Trophoblast cell (in vitro differentiated cells and primary cell): ENCODE results near the gene TTC39B.

ENCODE experiments used
- DNase-seq, 2 donors: peaks; one replicate each; pipeline ENCODE4 v3.0.0-alpha.2; 2016
- H2AFZ ChIP-seq: 2 replicates; pipeline ENCODE4 v1.6.1; 2013; ENCODE audit warnings: low read length, moderate library complexity, mild to moderate bottlenecking; ENCODE audit not compliant: insufficient read depth, poor library complexity
- H2AK5ac ChIP-seq: 2 replicates; pipeline ENCODE4 v1.6.1; 2013; ENCODE audit warnings: mild to moderate bottlenecking, low read length
- H2BK120ac ChIP-seq: 2 replicates; pipeline ENCODE4 v1.6.1; 2013; ENCODE audit warnings: low read length, mild to moderate bottlenecking, moderate library complexity; ENCODE audit not compliant: insufficient read depth, poor library complexity
- H2BK12ac ChIP-seq: 2 replicates; pipeline ENCODE4 v1.6.1; 2013; ENCODE audit warnings: mild to moderate bottlenecking, low read length, moderate library complexity
- H2BK5ac ChIP-seq: 2 replicates; pipeline ENCODE4 v1.6.1; 2013; ENCODE audit warnings: low read length, low read depth, moderate library complexity, mild to moderate bottlenecking; ENCODE audit not compliant: poor library complexity
- H3K14ac ChIP-seq: 2 replicates; pipeline ENCODE4 v1.6.1; 2013; ENCODE audit warnings: mild to moderate bottlenecking, low read length
- H3K18ac ChIP-seq: 2 replicates; pipeline ENCODE4 v1.6.1; 2013; ENCODE audit warnings: mild to moderate bottlenecking, low read length
- H3K23ac ChIP-seq: 2 replicates; pipeline ENCODE4 v1.6.1; 2013; ENCODE audit warnings: low read length
- H3K27ac ChIP-seq: 2 replicates; pipeline ENCODE4 v1.5.1; 2013; ENCODE audit warnings: low read depth, mild to moderate bottlenecking, inconsistent platforms, low read length, moderate library complexity
- H3K27me3 ChIP-seq: 2 replicates; pipeline ENCODE4 v1.6.1; 2013; ENCODE audit warnings: inconsistent platforms, mild to moderate bottlenecking, low read length, moderate library complexity; ENCODE audit not compliant: insufficient read depth
- H3K36me3 ChIP-seq, 2 experiments: 1 replicate in 1 of 2; 2 replicates in 1 of 2; pipeline ENCODE4 v1.6.1; 2013; ENCODE audit warnings: low read length in 2 of 2, mild to moderate bottlenecking in 2 of 2, moderate library complexity in 1 of 2; ENCODE audit not compliant: insufficient read depth in 2 of 2, control insufficient read depth in 1 of 2
- H3K4ac ChIP-seq: 2 replicates; pipeline ENCODE4 v1.6.1; 2013; ENCODE audit warnings: low read depth, mild to moderate bottlenecking, low read length, moderate library complexity
- H3K4me1 ChIP-seq, 2 experiments: 1 replicate in 1 of 2; 2 replicates in 1 of 2; pipeline ENCODE4 v1.6.1; 2013; ENCODE audit warnings: low read length in 2 of 2, mild to moderate bottlenecking in 2 of 2, moderate library complexity in 1 of 2; ENCODE audit not compliant: insufficient read depth in 2 of 2, control insufficient read depth in 1 of 2
- H3K4me2 ChIP-seq: 2 replicates; pipeline ENCODE4 v1.6.1; 2013; ENCODE audit warnings: inconsistent platforms, mild to moderate bottlenecking, low read length, moderate library complexity
- H3K4me3 ChIP-seq: 2 replicates; pipeline ENCODE4 v1.5.1; 2013; ENCODE audit warnings: mild to moderate bottlenecking, low read depth, low read length, inconsistent platforms
- H3K79me1 ChIP-seq: one replicate; pipeline ENCODE4 v1.6.1; 2013; ENCODE audit warnings: low read length
- H3K79me2 ChIP-seq: 2 replicates; pipeline ENCODE4 v1.6.1; 2013; ENCODE audit warnings: low read length, mild to moderate bottlenecking; ENCODE audit not compliant: control insufficient read depth, insufficient read depth, poor library complexity
- H3K9ac ChIP-seq: 2 replicates; pipeline ENCODE4 v1.6.1; 2013; ENCODE audit warnings: mild to moderate bottlenecking, low read length
- H3K9me3 ChIP-seq: 2 replicates; pipeline ENCODE4 v1.6.1; 2013; ENCODE audit warnings: low read depth, mild to moderate bottlenecking, control low read depth, inconsistent platforms, low read length; ENCODE audit not compliant: insufficient read depth
- H4K12ac ChIP-seq: 2 replicates; pipeline ENCODE4 v1.6.1; 2013; ENCODE audit warnings: low read depth, mild to moderate bottlenecking, low read length, moderate library complexity
- H4K8ac ChIP-seq: 2 replicates; pipeline ENCODE4 v1.6.1; 2013; ENCODE audit warnings: low read depth, mild to moderate bottlenecking, low read length, moderate library complexity
- H4K91ac ChIP-seq: one replicate; pipeline ENCODE4 v1.6.1; 2013; ENCODE audit warnings: low read depth, mild to moderate bottlenecking, low read length, moderate library complexity
- WGBS: extraction: QIAGEN DNeasy Blood & Tissue Kit; methylation state at CpG from one replicate; pipeline ENCODE4 v1.1.7; 2013; ENCODE audit warnings: missing lambda C conversion rate; ENCODE audit not compliant: insufficient read length, insufficient coverage; ENCODE audit errors: extremely low coverage; 5-methylcytosine and 5-hydroxymethylcytosine counted together

The TTC39B gene

DNA sequence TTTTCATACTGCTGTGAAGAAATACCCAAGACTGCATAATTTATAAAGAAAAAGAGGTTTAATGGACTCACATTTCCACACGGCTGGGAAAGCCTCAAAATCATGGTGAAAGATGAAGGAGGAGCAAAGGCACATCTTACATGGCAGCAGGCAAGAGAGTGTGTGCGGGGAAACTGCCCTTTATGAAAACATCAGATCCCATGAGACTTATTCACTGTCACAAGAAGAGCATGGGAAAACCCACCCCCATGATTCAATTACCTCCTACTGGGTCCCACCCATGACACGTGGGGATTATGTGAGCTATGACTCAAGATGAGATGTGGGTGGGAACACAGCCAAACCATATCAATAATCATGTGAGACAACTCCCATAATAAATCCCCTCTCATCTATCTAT, 8.7 kb downstream of the TTC39B start:
- Histone ChIP-seq H3K4ac (no peak overlapping the region), H3K79me2 (no peaks in the 10 kb centered on the region), H2BK12ac (no peak overlapping the region), H3K9ac (no peak overlapping the region), H4K12ac (no peak overlapping the region), H3K18ac (no peak overlapping the region), H2BK5ac (no peak overlapping the region), H2BK120ac (no peak overlapping the region), H3K79me1 (no peaks in the 10 kb centered on the region), H3K27me3 (no peaks in the 10 kb centered on the region), H3K23ac (no peak overlapping the region), H3K14ac (no peak overlapping the region), H2AK5ac (no peak overlapping the region), H4K8ac (no peak overlapping the region), H3K27ac (no peak overlapping the region), H3K9me3 (no peaks in the 10 kb centered on the region), H4K91ac (no peak overlapping the region), H3K36me3 (peaks cover 0 to 2% of the 10 kb centered on the region in 2 experiments), H3K4me2 (no peak overlapping the region), H3K4me3 (no peak overlapping the region), H3K4me1 (peaks cover 0 to 3% of the 10 kb centered on the region in 2 experiments), H2AFZ (no peak overlapping the region)
- no peak for DNase-seq
- no CpG with 5 or more reads among the region's 3 CpGs for WGBS

DNA sequence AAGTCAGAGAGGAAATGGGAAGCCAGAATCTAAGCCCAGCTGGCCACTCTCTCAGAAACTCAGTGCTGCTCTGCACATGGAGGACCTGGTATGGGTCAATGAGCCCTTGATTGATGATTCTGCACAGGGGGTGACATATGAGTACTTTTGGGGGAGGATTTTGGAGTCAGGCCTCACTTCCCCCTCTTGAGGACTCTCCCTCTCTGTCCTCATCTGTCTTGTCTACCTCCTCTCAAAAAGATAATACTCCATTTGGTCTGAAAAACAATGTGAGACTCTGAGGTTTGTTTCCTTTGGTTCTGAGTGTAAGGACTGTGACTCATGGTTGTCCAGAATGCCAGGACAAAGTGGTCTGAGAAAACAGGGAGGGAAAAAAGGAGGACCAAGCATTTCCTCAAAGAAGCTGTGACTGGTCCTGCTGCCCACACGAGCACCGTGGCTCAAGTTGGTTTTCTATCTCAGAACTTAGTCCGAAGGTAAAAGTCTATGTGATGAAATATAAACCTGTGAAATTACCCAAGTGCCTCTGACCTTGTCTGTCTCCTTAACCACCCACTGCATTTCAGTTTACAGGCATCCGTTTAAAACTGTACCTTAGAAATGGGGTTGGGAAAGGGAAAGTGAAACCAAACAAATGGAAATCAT, 11.1 kb downstream of the TTC39B start:
- H3K4ac ChIP-seq, result no peak overlapping the region
- no peak overlapping the region for H2BK12ac ChIP-seq
- H3K4me1 ChIP-seq, result peaks cover 0 to 3% of the 10 kb centered on the region in 2 experiments
- no peak overlapping the region for H3K27ac ChIP-seq
- no peaks in the 10 kb centered on the region for H3K79me1 ChIP-seq
- H4K91ac ChIP-seq, result no peak overlapping the region
- WGBS, result no CpG with 5 or more reads among the region's 4 CpGs
- H3K9me3 ChIP-seq, result no peaks in the 10 kb centered on the region
- H3K23ac ChIP-seq, result no peak overlapping the region
- no peak overlapping the region for H3K4me2 ChIP-seq
- no peak overlapping the region for H4K8ac ChIP-seq
- H2BK120ac ChIP-seq, result no peak overlapping the region
- H2BK5ac ChIP-seq, result no peak overlapping the region
- no peaks in the 10 kb centered on the region for H3K27me3 ChIP-seq
- H4K12ac ChIP-seq, result no peak overlapping the region
- peak in 1 of 2 donors; percentile 29 for DNase-seq
- no peaks in the 10 kb centered on the region for H3K79me2 ChIP-seq
- no peak overlapping the region for H3K18ac ChIP-seq
- H3K9ac ChIP-seq, result no peak overlapping the region
- no peak overlapping the region for H2AFZ ChIP-seq
- H3K36me3 ChIP-seq, result peaks cover 0 to 2% of the 10 kb centered on the region in 2 experiments
- no peak overlapping the region for H3K4me3 ChIP-seq
- no peak overlapping the region for H2AK5ac ChIP-seq
- no peak overlapping the region for H3K14ac ChIP-seq

DNA sequence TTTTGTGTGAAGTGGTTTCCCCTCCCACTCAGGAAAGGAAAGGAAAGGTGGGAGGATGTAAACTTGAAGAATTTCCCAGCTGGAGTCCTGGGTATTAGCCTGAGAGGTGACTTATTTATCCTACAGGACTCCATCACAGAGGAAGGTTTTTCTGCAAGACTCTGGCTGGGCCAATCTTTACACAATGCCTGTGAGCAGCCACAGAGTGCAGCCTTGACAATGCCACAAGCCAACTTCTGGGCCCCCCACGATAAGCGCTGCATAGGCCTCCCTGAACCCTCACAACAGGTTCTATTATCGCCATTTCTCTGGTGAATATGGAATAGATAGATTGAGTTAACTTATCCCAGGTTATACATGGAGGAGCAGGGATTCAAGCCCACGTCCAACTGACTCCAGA, 12.4 kb downstream of the TTC39B start:
- no peak overlapping the region for H3K23ac ChIP-seq
- no peak overlapping the region for H2BK5ac ChIP-seq
- no CpG with 5 or more reads among the region's 4 CpGs for WGBS
- no peak overlapping the region for H4K91ac ChIP-seq
- no peaks in the 10 kb centered on the region for H3K79me2 ChIP-seq
- H2AFZ ChIP-seq, result no peak overlapping the region
- DNase-seq, result no peak
- no peak overlapping the region for H2AK5ac ChIP-seq
- no peak overlapping the region for H2BK120ac ChIP-seq
- H3K14ac ChIP-seq, result no peak overlapping the region
- no peak overlapping the region for H3K4ac ChIP-seq
- H3K9ac ChIP-seq, result no peak overlapping the region
- no peak overlapping the region for H3K18ac ChIP-seq
- H3K27ac ChIP-seq, result no peak overlapping the region
- peaks cover 0 to 2% of the 10 kb centered on the region in 2 experiments for H3K36me3 ChIP-seq
- no peaks in the 10 kb centered on the region for H3K27me3 ChIP-seq
- no peak overlapping the region for H3K4me3 ChIP-seq
- no peak overlapping the region for H3K4me2 ChIP-seq
- peaks cover 0 to 3% of the 10 kb centered on the region in 2 experiments for H3K4me1 ChIP-seq
- no peak overlapping the region for H4K8ac ChIP-seq
- no peaks in the 10 kb centered on the region for H3K9me3 ChIP-seq
- H2BK12ac ChIP-seq, result no peak overlapping the region
- H3K79me1 ChIP-seq, result no peaks in the 10 kb centered on the region
- no peak overlapping the region for H4K12ac ChIP-seq

DNA sequence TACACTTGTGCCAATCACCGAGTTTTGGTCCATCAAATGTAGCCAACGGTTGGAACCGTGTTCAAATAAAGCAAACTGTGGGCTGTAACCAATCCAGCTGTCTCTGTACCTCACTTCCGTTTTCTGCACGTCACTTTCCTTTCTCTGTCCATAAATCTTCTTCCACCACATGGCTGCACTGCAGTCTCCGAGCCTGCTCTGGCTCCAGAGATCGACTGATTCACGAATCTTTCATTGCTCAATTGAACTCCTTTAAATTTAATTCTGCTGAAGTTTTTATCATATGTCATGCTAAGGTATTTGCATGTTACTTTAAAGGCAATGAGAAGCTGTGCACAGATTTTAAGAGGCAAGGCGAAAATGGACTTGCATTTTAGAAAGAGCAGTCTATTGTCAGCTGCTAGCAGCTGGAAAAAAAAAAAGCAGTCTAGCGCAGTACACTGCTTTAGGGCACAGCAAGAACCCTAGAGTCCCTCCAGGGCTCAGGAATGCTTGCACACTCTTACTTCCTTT, 13.2 kb downstream of the TTC39B start:
- H4K91ac ChIP-seq, result no peak overlapping the region

More for the DNA sequence above, 13.2 kb downstream of the TTC39B start:
- H3K18ac ChIP-seq, result no peak overlapping the region
- no peak overlapping the region for H4K8ac ChIP-seq
- H3K9me3 ChIP-seq, result no peaks in the 10 kb centered on the region
- no peak overlapping the region for H3K4me3 ChIP-seq
- H2AK5ac ChIP-seq, result no peak overlapping the region
- no CpG with 5 or more reads among the region's 10 CpGs for WGBS
- no peaks in the 10 kb centered on the region for H3K79me1 ChIP-seq
- no peak overlapping the region for H3K14ac ChIP-seq
- H3K79me2 ChIP-seq, result no peaks in the 10 kb centered on the region
- H2BK120ac ChIP-seq, result no peak overlapping the region
- no peak overlapping the region for H3K4ac ChIP-seq
- no peak overlapping the region for H2BK5ac ChIP-seq
- no peak overlapping the region for H3K23ac ChIP-seq
- no peak overlapping the region for H2AFZ ChIP-seq
- H3K4me2 ChIP-seq, result no peak overlapping the region
- no peak overlapping the region for H3K27ac ChIP-seq
- H3K27me3 ChIP-seq, result no peaks in the 10 kb centered on the region
- no peak for DNase-seq
- no peak overlapping the region for H3K9ac ChIP-seq
- H3K4me1 ChIP-seq, result peaks cover 0 to 3% of the 10 kb centered on the region in 2 experiments
- no peak overlapping the region for H2BK12ac ChIP-seq
- peaks cover 0 to 2% of the 10 kb centered on the region in 2 experiments for H3K36me3 ChIP-seq
- H4K12ac ChIP-seq, result no peak overlapping the region
